Measurements from ENCODE around the gene ZBTB9.

DNA sequence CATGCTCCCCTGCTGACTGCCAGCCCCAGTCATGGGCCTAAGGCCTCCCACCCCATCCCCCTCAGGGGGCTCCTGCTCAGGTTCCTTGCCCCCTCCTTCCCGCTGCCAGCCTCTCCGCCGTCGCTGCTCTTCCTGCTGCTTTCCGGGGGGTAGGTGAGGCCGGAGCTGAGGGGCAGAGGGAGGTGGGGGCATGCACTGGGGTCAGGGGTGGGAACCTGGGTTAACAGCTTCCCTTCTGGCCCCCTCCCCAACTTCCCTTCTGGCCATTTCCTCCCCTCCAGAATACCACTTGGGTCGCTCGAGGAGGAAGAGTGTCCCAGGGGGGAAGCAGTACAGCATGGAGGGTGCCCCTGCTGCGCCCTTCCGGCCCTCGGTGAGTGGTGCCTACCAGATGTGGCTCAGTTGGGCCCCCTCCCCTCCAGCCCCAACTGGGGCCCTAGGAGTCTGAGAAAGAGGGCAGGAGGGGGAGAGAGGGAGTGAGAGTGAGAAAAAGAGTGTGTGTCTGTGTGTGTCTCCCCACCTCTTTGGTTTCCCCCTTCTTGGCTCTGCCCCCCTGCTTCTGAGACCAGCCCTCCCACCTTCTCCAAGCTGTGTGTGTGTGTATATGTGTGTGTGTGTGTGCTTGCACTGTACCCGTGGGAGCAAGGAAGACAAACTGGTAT is 22.4 kb upstream of the ZBTB9 start:
- TF ChIP-seq CTCF (conservative IDR thresholded peaks at IDR 0.05) (no peak), ZFX (IDR thresholded peaks at IDR 0.05) (no peak)
